SK-N-SH (cell line): ENCODE measurements around the gene YBX1.
"Not testable (repeated sequence)": the region's sequence is repeated elsewhere in the genome, so short reads cannot be mapped to it uniquely, and the experiment has no call there.

ENCODE experiments used
- CHD2 ChIP-seq: fragments of 150-350 bp; IDR thresholded peaks from 2 replicates; pipeline ENCODE4 v1.6.1; 2018; ENCODE audit warnings: low read length; ENCODE audit not compliant: partially characterized antibody
- CTCF ChIP-seq: fragments of 200-600 bp; sonication (generic); IDR thresholded peaks from 2 replicates; pipeline ENCODE4 v1.6.1; 2017; ENCODE audit warnings: antibody characterized with exemption, mild to moderate bottlenecking, moderate library complexity
- FOXJ3 ChIP-seq: sonication (generic); formaldehyde crosslinking; IDR thresholded peaks from 2 replicates; pipeline ENCODE4 v1.5.1; 2020; ENCODE audit warnings: mild to moderate bottlenecking, missing genetic modification reagents
- FOXM1 ChIP-seq: IDR thresholded peaks from 2 replicates; pipeline ENCODE4 v1.4.0; 2012; ENCODE audit warnings: low read depth, mild to moderate bottlenecking
- MXI1 ChIP-seq: IDR thresholded peaks from 2 replicates; pipeline ENCODE4 v1.6.1; 2012; ENCODE audit warnings: mild to moderate bottlenecking, low read depth, low read length, improper control_type of control experiment
- PBX3 ChIP-seq: IDR thresholded peaks from 2 replicates; pipeline ENCODE4; 2012
- POLR2AphosphoS5 ChIP-seq: IDR thresholded peaks from 2 replicates; pipeline ENCODE4 v1.6.1; 2012; ENCODE audit warnings: low read depth, low read length
- REST ChIP-seq: IDR thresholded peaks from 2 replicates; pipeline ENCODE4 v1.6.1; 2012; ENCODE audit warnings: mild to moderate bottlenecking, low read depth, low read length, moderate library complexity
- RXRA ChIP-seq: IDR thresholded peaks from 2 replicates; pipeline ENCODE4 v1.4.0; 2012; ENCODE audit warnings: low read depth, mild to moderate bottlenecking, borderline replicate concordance
- SIN3A ChIP-seq: IDR thresholded peaks from 2 replicates; pipeline ENCODE4 v1.6.1; 2012; ENCODE audit warnings: low read depth, mild to moderate bottlenecking, low read length, moderate library complexity, borderline replicate concordance
- TAF1 ChIP-seq: IDR thresholded peaks from 2 replicates; pipeline ENCODE4 v1.6.1; 2012; ENCODE audit warnings: low read depth, mild to moderate bottlenecking, low read length, moderate library complexity, borderline replicate concordance
- TCF12 ChIP-seq: IDR thresholded peaks from 2 replicates; pipeline ENCODE4 v1.4.0; 2012

- TF ChIP-seq CTCF, TAF1, POLR2AphosphoS5, FOXJ3, RXRA, SIN3A, FOXM1, REST, TCF12, PBX3, MXI1, CHD2: not testable (repeated sequence)
These were observed 32.2 kb downstream of the YBX1 start for GRCh38 chr1:42714441-42714840.
